Left forelimb (tissue), 1 donor: ENCODE measurements around the gene DPEP2NB.
A peak's percentile ranks its signal among the peaks of the same experiment; 100 is the strongest.
"Not testable (repeated sequence)": the region's sequence is repeated elsewhere in the genome, so short reads cannot be mapped to it uniquely, and the experiment has no call there.

Experiments used
- DNase-seq: peaks from one replicate; pipeline ENCODE4 v3.0.0-alpha.2; 2018; ENCODE audit warnings: low spot score

DPEP2NB gene

DNA sequence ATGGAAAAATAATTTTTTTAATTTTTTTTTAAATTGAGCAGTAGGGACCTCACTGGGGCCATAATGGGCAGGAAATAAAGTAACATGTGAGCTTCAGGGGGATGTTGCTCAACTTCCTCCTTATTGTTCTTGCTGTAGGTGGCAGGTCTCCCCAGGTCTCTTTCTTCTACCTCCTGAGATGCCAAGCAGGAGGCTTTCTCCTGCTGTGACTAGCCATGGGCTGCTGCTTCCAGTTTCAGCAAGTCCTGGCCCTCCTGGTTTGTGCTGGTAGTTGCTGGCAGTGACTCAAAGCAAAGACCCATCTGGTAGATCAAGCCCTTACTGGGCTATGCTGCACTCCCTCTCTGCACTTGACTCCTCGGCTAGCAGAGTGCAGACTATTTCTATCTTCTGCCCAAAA lies 2.3 kb downstream of the DPEP2NB start:
- DNase-seq: no peak

DNA sequence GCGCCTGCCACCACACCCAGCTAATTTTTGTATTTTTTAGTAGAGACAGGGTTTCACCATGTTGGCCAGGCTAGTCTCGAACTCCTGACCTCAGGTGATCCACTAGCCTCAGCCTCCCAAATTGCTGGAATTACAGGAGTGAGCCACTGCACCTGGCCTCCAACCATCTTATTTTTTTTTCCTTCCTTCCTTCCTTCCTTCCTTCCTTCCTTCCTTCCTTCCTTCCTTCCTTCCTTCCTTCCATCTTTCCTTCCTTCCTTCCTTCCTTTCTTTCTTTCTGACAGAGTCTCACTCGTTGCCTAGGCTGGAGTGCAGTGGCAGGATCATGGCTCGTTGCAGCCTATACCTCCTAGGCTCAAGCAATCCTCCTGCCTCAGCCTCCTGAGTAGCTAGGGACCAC lies 5.8 kb downstream of the DPEP2NB start:
- DNase-seq: not testable (repeated sequence)

DNA sequence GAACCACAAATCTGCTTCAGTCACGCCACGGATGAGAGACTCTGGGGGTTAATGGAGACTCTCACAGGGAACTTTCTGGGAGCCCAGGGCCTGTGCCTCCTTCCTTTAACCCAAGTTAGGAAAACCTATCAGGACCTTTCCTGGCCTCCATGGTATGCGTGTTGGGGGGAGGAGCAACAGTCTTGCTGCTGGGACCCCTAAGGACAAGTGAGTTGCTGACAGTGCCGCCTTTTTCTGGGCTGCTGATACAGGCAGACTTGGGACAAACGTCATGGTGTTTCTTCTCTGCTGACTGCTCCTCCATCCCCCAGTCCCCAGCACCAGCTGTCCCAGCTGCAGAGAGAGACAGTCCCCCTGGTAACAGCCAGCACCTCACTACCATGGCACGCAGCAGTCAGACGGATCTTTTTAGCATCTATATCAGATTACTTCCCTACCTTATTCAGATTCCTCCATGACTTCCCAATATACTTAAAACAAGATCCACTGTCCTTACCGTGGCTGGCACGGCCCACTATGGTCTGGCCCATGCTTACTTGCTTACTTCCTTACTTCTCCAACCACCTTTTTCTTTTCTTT lies 6.5 kb downstream of the DPEP2NB start:
- no peak for DNase-seq

DNA sequence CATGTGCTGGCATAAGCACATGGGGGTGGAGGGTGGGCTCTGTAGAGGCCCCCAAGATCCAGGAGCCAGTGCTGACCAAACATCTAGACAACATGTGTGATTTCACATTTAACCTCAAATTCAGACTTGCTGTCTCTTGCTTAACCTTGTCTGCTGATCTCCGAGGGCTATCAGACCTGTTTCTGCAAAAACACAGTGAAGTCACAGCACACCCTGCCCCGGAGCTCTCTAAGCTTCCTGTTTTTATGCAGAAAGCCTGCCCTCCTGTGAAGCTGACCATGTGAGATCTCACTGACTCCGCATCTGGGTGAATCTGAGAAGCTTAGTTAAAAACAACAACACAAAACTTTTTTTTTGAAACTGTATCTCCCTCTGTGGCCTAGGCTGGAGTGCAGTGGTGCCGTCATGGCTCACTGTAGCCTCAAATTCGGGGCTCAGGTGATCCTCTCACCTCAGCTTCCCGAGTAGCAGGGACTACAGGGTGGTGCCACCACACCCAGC lies 9.9 kb downstream of the DPEP2NB start:
- DNase-seq: no peak

DNA sequence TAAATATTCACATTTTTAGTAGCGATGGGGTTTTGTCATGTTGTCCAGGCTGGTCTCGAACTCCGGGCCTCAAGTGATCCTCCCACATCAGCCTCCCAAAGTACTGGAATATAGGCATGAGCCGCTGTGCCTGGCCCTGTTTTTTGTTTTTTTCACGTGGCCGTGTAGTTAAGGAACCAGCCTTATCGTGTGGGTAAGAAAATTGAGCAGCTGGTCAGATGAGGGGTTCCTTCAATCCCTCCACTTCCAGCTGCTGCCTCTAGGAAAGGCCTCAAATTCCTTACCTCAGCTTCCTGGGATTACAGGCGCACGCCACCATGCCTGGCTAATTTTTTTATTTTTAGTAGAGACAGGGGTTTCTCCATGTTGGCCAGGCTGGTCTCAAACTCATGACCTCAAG lies 10.5 kb downstream of the DPEP2NB start:
- DNase-seq: no peak

DNA sequence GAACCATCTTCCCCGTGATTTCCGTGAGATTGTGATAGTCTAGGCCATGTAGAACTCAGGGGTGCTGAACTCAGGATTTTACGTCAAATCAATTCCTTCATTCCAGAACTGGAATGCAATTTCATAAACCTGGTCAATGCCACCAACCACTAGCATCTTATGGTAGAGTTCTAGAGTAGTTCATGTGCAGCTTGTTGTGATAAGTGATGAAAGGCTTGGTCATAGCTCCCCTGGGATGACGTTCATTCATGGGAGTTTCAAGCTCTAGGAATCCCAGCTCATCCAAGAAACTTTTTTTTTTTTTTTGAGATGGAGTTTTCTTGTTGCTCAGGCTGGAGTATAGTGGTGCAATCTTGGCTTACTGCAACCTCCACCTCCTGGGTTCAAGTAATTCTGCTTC lies 12.7 kb downstream of the DPEP2NB start:
- no peak for DNase-seq

DNA sequence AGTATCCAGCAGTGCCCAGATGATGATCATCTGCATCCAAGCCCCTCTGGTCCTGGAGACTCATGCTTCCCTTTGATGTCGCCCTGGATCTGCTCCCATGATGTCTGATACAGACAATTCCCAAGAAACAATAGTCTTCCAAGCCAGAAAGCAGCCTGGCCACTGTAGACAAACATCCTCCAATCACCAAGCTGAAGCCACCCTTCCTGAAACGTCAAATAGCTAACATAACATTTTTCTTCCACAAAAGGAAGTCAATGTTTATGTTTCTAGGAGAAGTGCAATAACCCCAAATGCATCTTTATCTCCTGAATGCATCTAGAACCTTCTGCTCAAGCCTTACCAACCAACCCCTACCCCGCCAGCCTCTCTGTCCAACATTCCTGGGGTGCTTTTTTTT lies 15.3 kb downstream of the DPEP2NB start:
- DNase-seq: no peak

DNA sequence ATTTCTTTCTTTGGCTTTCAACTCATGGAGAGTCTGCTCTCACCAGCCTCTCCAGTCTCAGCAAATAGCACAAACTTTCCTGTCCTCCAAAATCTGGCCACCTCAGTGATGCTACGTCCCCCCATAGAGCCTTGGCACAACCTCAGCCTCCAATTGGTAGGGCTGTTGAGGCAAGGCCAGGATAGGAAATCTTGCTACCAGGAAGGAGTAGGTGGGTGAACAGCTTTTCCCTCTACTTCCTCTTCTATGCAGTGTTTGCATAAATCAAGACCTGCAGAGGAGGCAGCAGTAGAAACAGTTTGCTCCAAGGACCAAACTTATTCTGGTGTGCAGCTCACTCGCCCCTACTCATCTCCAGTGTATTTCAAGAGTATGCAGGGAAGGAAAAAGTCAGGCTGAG lies 15.7 kb downstream of the DPEP2NB start:
- DNase-seq: no peak

DNA sequence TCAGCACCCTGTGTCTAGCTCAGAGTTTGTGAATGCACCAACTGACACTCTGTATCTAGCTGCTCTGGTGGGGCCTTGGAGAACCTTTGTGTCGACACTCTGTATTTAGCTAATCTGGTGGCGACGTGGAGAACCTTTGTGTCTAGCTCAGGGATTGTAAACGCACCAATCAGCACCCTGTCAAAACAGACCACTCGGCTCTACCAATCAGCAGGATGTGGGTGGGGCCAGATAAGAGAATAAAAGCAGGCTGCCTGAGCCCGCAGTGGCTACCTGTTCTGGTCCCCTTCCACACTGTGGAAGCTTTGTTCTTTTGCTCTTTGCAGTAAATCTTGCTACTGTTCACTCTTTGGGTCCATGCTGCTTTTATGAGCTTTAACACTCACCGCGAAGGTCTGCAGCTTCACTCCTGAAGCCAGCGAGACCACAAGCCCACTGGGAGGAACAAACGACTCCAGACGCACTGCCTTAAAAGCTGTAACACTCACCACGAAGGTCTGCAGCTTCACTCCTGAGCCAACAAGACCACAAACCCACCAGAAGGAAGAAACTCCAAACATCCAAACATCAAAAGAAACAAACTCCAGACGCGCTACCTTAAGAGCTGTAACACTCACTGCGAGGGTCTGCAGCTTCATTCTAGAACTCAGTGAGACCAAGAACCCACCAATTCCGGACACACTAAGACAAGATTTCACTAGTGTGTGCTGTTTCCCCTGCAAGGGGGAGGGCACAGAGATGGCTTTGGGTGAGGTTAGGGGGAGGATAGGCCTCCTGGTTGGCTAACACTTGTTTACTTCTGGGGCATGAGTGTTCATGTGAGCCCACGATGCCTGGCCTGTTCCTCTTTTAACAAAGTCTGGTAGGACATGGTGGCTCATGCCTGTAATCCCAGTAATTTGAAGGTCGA lies 16.7 kb downstream of the DPEP2NB start, which contains the start of gene DPEP2:
DPEP2 (minus strand) TSS at position 706 of the 910 bp plus-strand sequence. CDS start 6,272 bp downstream, outside the sequence.
- DNase-seq: not testable (repeated sequence)

DNA sequence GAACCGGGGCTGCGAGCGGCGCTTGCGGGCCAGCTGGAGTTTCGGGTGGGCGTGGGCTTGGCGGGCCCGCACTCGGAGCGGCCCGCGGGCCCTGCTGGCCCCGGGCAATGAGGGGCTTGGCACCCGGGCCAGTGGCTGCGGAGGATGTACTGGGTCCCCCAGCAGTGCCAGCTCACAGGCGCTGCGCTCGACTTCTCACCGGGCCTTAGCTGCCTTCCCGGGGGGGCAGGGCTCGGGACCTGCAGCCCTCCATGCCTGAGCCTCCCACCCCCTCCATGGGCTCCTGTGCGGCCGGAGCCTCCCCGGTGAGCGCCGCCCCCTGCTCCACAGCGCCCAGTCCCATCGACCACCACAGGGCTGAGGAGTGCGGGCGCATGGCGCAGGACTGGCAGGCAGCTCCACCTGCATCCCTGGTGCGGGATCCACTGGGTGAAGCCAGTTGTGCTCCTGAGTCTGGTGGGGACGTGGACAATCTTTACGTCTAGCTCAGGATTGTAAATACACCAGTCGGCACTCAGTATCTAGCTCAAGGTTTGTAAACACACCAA lies 17.4 kb downstream of the DPEP2NB start:
- not testable (repeated sequence) for DNase-seq

DNA sequence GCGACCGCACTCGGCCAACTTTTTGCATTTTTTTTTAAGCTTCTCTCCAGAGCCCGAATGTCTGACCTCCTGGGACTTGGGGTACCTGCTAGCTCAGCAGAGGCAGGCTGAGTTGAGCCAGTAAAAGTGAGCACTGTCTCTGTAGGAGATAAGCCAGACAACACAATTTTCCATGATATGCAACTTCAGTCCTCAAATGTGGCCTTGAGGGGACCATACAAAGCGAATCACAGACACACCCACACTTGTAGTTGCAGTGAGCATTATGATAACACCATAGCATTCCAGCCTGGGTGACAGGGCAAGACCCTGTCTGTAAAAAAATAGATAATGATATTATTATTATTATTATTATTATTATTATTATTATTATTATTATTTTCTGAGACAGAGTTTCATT lies 19.0 kb downstream of the DPEP2NB start:
- no peak for DNase-seq

DNA sequence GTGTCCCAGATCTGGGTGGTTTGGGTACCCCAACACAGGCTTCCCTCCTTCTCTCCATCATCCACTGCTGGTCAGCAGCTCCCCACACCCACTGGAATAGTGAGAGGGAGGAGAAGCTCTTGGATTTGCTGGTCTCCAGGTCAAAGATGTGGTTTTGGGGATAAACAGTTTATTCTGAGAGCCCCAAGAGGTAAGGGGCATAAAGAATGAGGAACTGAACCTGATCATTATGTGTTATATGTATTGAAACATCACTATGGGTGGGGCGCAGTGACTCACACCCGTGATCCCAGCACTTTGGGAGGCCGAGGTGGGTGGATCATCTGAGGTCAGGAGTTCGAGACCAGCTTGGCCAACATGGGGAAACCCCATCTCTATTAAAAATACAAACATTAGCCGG lies 20.3 kb downstream of the DPEP2NB start:
- no peak for DNase-seq

DNA sequence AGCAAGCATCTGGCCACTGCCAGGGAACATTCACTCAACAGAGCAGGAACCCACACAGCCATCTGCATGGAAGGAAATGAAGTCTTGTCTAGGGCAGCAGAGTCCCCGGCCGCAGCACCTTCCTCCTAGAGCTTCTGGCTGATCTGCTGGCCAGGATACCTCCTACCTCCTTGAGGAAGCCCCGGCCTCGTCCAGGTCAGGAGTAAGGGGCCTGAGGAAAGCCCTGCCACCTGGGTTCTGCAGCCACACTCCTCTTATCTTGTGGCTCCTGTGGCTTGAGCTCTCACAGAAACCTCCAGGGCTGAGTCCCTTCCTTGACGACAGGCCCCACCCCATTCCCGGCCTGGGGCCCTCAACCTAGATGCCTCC lies 21.7 kb downstream of the DPEP2NB start:
- DNase-seq: not testable (repeated sequence)

DNA sequence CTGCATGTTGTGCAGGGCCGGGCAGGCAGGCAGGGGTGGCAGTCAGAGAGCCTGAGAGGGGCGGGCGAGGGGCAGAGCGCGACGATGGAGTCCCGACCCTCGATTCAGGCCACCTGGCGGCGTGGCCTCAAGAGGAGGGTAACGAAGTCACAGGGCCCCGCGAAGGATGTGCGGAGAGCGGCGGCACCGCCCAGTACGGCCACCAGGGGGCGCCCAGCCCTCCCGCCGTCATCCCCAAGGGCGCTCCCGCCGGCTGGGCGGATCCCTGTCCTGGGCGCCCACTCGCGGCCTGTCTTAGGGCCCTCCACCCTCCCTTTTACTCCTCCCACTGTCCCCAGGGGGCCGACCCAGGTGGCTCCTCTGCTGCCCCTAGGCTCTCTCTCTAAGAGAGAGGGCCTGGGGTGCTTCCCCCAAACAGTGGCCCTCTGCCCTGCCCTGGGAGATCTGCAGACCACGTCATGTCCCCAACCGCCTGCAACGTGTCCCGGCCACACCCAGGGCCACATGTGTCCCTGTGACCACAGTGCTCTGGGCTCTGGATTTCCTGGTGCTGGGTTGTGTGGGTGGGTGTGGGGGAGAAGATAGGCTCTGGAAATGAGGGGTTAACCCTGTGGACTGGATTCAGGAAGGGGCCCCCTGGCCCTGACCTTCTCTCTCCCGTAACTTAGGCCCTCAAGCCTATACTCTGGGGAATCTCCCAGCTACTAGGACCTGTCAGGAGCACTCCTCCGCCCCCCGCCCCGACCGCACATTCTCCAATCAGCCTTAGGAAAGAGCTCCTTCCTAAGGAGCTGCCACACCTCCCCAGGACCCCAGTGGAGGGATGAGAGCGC lies 22.3 kb downstream of the DPEP2NB start:
- peak; percentile 80 for DNase-seq

DNA sequence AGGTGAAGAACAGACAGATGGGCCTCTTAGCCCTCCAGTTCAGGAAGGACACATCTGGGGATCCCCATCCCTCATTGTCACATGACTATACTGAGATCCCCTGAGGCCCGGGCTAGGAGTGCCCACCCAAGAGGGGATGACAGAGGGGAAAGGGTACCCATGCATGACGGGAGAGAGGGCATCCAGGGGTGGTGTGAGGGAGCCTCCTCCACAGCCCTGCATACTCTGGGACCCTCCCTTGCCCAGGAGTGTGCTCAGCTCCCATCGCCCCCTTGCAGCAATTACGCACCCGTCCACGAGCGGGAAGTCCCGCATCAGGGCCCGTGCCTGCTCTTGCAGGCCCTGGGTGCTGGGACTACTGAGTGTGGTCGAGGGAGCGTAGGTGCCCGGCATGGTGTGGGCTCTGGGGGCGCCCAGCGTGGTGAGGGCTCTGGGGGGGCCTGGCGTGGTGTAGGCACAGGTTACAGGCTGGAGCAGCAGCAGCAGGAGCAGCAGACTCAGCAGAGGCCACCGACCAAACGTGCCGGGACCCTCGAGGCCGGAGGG lies 23.0 kb downstream of the DPEP2NB start:
- DNase-seq: no peak

DNA sequence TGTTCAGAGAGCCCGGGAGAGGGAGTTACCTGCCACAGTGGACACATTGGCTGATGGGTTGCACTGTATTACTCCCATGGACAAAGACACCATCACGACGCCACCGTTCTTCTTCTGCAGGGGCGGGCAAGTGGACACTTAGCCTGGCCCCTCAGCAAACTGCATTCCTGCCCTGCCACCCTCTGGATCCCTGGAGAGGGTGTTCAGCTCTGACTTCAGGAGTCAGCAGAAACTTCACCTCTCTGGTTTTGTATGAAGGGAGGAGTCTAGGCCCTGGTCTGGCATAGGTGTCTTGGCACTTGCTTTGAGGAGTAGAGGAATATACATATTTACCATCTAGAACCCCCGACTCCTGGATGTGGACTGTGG lies 25.7 kb downstream of the DPEP2NB start:
- no peak for DNase-seq

DNA sequence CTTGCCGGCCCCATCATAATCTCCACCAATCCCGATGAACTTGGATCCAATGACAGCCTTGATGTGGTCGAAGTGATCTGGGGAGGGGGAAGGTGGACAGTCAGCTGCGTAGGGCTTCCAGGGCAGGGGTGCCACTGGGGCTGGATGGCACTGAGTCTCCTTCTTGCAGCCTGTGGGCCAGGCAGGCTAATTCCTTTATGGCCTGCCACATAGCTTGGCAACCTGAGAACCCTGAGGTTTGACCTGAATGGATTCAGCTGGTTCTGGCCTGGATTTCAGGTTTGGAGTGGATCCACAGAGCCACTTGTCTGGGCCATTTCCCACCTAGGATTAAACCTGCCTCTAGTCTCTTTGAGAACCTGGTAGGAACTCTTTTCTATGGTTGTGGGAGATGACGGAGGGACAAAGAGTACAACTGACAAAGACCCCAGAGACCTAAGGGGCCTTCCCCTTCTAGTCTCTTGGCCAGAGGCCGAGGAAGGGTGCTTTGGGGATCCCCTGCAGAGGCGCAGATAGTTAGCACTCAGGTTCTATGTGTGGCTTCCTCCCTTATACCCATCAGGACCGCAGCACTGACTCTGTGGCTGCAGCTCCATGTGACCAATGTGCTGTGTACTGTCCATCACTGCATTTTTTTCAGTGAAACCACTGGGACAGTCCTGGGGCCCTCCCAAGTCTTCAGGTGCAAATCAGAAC lies 26.2 kb downstream of the DPEP2NB start:
- no peak for DNase-seq

DNA sequence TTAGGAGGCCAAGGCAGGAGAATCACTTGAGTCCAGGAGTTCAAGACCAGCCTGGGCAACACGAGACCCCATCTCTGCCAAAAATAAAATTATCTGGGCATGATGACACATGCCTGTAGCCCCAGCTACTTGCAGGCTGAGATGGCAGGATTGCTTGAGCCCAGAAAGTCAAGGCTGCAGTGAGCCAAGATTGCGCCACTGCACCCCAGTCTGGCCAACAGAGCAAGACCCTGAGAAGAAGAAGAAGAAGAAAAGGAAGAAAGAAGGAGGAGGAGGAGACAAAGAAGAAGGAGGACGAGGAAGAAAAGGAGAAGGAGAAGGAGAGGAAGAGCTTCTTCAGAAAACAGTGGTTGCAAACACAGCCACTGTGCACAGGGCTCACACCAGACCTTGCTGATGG lies 27.0 kb downstream of the DPEP2NB start:
- no peak for DNase-seq

DNA sequence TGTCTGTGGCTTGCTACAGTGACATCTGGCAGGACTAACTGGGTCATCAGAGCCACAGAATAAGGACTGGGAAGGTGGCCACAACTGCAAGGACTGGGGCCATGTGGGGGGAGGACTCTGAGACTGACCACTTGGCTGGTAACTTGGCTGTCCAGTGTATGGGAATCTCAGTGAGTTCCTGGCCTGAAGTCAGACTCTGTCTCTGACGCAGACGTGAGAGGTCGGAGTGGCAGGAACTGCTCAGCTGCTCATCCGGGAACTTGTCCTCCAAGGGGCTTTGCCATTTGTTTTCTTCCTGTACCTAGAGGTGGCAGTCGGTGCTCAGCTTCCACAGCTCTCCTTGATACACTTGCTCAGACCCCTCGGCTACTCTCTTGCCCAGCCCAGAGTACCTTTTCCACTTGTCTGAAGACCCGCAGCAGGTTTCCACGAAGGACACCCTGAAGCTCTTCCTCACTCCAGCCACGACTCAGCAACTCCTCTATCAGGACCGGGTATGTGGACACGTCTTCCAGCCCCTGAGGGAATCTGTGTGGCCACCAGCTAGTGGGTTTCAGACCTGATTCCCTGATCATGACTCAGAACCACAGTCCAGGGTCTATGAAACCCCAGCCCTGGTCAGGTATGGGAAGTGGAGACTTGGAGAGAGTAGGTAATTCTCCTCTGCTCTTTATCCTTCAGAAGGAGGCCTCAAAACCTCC lies 28.1 kb downstream of the DPEP2NB start:
- DNase-seq: no peak

DNA sequence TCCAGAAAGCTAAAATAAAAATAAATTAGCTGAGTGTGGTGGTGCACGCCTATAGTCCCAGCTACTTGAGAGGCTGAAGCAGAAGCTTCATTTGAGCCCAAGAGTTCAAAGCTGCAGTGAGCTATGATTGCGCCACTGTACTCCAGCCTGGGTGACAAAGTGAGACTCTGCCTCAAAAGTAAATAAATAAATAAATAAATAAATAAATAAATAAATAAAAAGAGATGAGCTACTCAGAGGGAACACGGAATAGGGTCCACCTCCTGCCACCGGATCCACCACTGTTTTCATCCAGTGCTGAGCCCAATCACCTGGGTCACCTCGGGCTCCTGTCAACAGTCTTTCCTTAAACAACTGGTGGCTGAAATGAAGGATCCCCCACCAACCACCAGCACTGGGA lies 28.8 kb downstream of the DPEP2NB start:
- no peak for DNase-seq
